Mesothelial cell of epicardium (in vitro differentiated cells): ENCODE results near the gene CYB5A. TPM values are rescaled to one million over a fixed set of nuclear protein-coding genes. Genes with fewer than 3 reads are reported as not detected.

Experiments
- DNase-seq, 2 experiments: peaks; one replicate each; pipeline ENCODE4 v3.0.0; 2021; ENCODE audit warnings: low spot score in 2 of 2; ENCODE audit not compliant: unreplicated experiment in 2 of 2
- H3K27ac Mint-ChIP-seq: 2 replicates; pipeline ENCODE4 v1.8.0; 2021; ENCODE audit warnings: mixed read lengths
- H3K27me3 Mint-ChIP-seq: 2 replicates; pipeline ENCODE4 v1.8.0; 2021; ENCODE audit warnings: low read depth, mixed read lengths
- H3K36me3 Mint-ChIP-seq: 2 replicates; pipeline ENCODE4 v1.8.0; 2021; ENCODE audit warnings: mixed read lengths
- H3K4me1 Mint-ChIP-seq: 2 replicates; pipeline ENCODE4 v1.8.0; 2021; ENCODE audit warnings: mixed read lengths
- H3K4me3 Mint-ChIP-seq: 2 replicates; pipeline ENCODE4 v1.8.0; 2021; ENCODE audit warnings: mild to moderate bottlenecking, moderate library complexity, mixed read lengths
- H3K9me3 Mint-ChIP-seq: 2 replicates; pipeline ENCODE4 v1.8.0; 2021; ENCODE audit warnings: mixed read lengths
- CTCF ChIP-seq: fragments of 200-600 bp; sonication (generic); IDR thresholded peaks from one replicate; pipeline ENCODE4 v1.5.0; 2021; ENCODE audit warnings: antibody characterized with exemption; ENCODE audit not compliant: unreplicated experiment
- total RNA-seq: library from RNA; stranded (reverse); gene quantifications from 3 replicates; pipeline ENCODE4 v1.2.1, GENCODE V29; 2021

The CYB5A gene
- total RNA-seq, 1 donor from 2014 or later: 37.6 TPM

GRCh38 chr18:74264303-74265020, 27.3 kb downstream of the CYB5A start:
- no peak for DNase-seq
- peaks cover 23% of the 10 kb centered on the region for H3K4me1 Mint-ChIP-seq
- no peak for TF ChIP-seq CTCF
- H3K27ac Mint-ChIP-seq: no peak overlapping the region
- no peaks in the 10 kb centered on the region for H3K9me3 Mint-ChIP-seq
- H3K36me3 Mint-ChIP-seq: peaks cover 9% of the 10 kb centered on the region
- no peaks in the 10 kb centered on the region for H3K27me3 Mint-ChIP-seq
- no peak overlapping the region for H3K4me3 Mint-ChIP-seq

GRCh38 chr18:74261053-74261713, 30.6 kb downstream of the CYB5A start:
- DNase-seq: no peak
- H3K27ac Mint-ChIP-seq: peak overlapping the region; percentile 37

GRCh38 chr18:74259347-74259746, 32.4 kb downstream of the CYB5A start:
- Mint-ChIP-seq H3K36me3 (peaks cover 12% of the 10 kb centered on the region), H3K4me3 (no peak overlapping the region), H3K27me3 (no peaks in the 10 kb centered on the region), H3K27ac (no peak overlapping the region), H3K4me1 (peaks cover 33% of the 10 kb centered on the region), H3K9me3 (no peaks in the 10 kb centered on the region)
- TF ChIP-seq CTCF: no peak
- DNase-seq: no peak

More at GRCh38 chr18:74261053-74261713, 30.6 kb downstream of the CYB5A start:
- Mint-ChIP-seq H3K36me3 (peaks cover 12% of the 10 kb centered on the region), H3K9me3 (no peaks in the 10 kb centered on the region), H3K4me1 (peaks cover 20% of the 10 kb centered on the region), H3K4me3 (no peak overlapping the region), H3K27me3 (no peaks in the 10 kb centered on the region)
- TF ChIP-seq CTCF: no peak

- Mint-ChIP-seq H3K4me3 (no peak overlapping the region), H3K9me3 (no peaks in the 10 kb centered on the region), H3K27ac (no peak overlapping the region), H3K4me1 (peaks cover 37% of the 10 kb centered on the region), H3K27me3 (no peaks in the 10 kb centered on the region), H3K36me3 (peaks cover 9% of the 10 kb centered on the region)
- TF ChIP-seq CTCF: no peak
- no peak for DNase-seq
Observed at GRCh38 chr18:74257083-74257482, 34.7 kb downstream of the CYB5A start.

GRCh38 chr18:74256190-74256589, 35.6 kb downstream of the CYB5A start:
- H3K27ac Mint-ChIP-seq: peak overlapping the region; percentile 10

More at GRCh38 chr18:74256190-74256589, 35.6 kb downstream of the CYB5A start:
- no peaks in the 10 kb centered on the region for H3K9me3 Mint-ChIP-seq
- H3K4me1 Mint-ChIP-seq: peaks cover 41% of the 10 kb centered on the region
- H3K4me3 Mint-ChIP-seq: no peak overlapping the region
- H3K27me3 Mint-ChIP-seq: no peaks in the 10 kb centered on the region
- peaks cover 3% of the 10 kb centered on the region for H3K36me3 Mint-ChIP-seq
- no peak for TF ChIP-seq CTCF
- DNase-seq: no peak
